ENCODE data around the gene ZNF121. TPM values are rescaled to one million over a fixed set of nuclear protein-coding genes. Genes with fewer than 3 reads are reported as not detected.
A peak's percentile ranks its signal among the peaks of the same experiment; 100 is the strongest.

ZNF121 gene
- polyA plus RNA-seq, 3 donors = 1.5 to 7.2 (median 3.8) TPM

DNA sequence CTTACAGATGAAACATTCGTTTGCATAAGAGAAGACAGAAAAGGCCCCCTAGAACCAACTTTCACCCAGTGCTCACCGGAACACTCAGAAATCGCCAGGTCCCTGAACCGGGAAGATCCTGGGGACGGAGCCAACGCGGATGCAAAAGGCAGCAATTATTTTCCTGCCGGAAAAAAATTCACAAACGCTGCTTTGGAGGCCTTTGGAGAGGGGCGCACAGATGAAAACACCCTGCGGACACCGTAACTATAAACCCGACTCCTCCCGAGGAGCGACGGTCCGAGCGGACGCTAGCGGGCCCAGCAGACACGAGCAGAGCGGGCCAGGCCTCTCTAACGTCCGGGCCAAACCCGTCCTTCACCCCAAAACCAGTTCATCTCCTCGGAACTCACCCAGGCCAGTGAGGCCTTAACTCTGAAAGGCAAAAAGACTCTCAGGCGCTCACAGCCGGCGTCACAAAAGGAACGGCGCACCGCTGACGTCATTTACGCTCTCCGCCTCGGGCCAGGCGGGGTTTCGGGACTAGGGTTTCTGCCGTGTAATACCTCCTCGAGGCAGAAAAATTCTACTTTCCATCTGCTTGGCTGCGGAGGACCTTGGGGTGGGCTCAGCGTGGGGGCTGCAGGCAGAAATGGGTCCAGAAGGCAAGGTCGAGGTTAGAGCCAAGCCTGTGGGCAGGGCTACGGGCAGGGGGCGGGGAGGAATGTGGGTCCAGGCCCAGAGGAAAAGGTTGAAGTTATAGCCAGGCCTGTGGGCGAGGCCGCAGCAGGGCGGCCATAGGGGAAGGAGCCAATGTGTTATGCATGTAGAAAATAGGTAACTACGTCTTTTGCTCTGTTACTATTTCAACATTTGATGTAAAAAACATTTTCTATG, 45.9 kb downstream of the ZNF121 start, which contains the start of gene ZNF426:
TSS of gene ZNF426 (minus strand) at position 463 of the 876 bp plus-strand sequence. CDS start 2,413 bp downstream, outside the sequence.
- H3K4me2 ChIP-seq (replicated peaks; ENCODE audit: extremely low read depth, low read length, poor library complexity, severe bottlenecking) = peak within 1 kb of the TSS; percentile 89
- H3K27ac ChIP-seq (ENCODE audit: low read depth in 1 of 2, low read length in 2 of 2) = peak within 1 kb of the TSS; percentile 69 to 89
- H3K9me3 ChIP-seq (replicated peaks in 1 of 2; ENCODE audit: control insufficient read depth in 1 of 2, insufficient read depth in 1 of 2, low read length in 2 of 2) = peaks cover 47 to 53% of the 10 kb centered on the region in 2 donors
- TF ChIP-seq, protein P1, sequence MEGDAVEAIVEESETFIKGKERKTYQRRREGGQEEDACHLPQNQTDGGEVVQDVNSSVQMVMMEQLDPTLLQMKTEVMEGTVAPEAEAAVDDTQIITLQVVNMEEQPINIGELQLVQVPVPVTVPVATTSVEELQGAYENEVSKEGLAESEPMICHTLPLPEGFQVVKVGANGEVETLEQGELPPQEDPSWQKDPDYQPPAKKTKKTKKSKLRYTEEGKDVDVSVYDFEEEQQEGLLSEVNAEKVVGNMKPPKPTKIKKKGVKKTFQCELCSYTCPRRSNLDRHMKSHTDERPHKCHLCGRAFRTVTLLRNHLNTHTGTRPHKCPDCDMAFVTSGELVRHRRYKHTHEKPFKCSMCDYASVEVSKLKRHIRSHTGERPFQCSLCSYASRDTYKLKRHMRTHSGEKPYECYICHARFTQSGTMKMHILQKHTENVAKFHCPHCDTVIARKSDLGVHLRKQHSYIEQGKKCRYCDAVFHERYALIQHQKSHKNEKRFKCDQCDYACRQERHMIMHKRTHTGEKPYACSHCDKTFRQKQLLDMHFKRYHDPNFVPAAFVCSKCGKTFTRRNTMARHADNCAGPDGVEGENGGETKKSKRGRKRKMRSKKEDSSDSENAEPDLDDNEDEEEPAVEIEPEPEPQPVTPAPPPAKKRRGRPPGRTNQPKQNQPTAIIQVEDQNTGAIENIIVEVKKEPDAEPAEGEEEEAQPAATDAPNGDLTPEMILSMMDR (IDR thresholded peaks at IDR 0.05) = no peak
- peaks cover 14% of the 10 kb centered on the region for H3K79me2 ChIP-seq (ENCODE audit: insufficient read depth, low read length)
- peaks cover 5 to 9% of the 10 kb centered on the region in 2 donors for H3K4me1 ChIP-seq (ENCODE audit: control insufficient read depth in 1 of 2, insufficient read depth in 2 of 2, low read length in 2 of 2)
- H3K27ac Mint-ChIP-seq = peak within 1 kb of the TSS; percentile 96 to 99 (median 97)
- no peaks in the 10 kb centered on the region for H4K20me1 ChIP-seq (ENCODE audit: insufficient read depth, low read length)
- peak within 1 kb of the TSS; percentile 97 to 99 for H3K4me3 Mint-ChIP-seq
- H2AFZ ChIP-seq (ENCODE audit: insufficient read depth, low read depth, low read length, poor library complexity, severe bottlenecking) = peak within 1 kb of the TSS; percentile 84
- peaks cover 9% of the 10 kb centered on the region for H3K4me1 Mint-ChIP-seq
- H3K36me3 ChIP-seq (replicated peaks in 1 of 2; ENCODE audit: control insufficient read depth in 1 of 2, insufficient read depth in 2 of 2, low read length in 2 of 2) = peaks cover 23 to 29% of the 10 kb centered on the region in 2 donors
- H3K9me3 Mint-ChIP-seq = peaks cover 38 to 68% (median 63%) of the 10 kb centered on the region in 7 donors
- peaks cover 0 to 3% (median 0%) of the 10 kb centered on the region in 3 donors for H3K27me3 Mint-ChIP-seq (ENCODE audit: low read depth in 3 of 3)
- peak within 1 kb of the TSS; percentile 55 to 88 (median 64) for H3K4me3 ChIP-seq (replicated peaks in 1 of 3; ENCODE audit: low read depth in 2 of 3, low read length in 3 of 3)
- DNase-seq = peak; percentile 67 to 84 (median 75)
- intact Hi-C loops (cut with micrococcal nuclease) = no loop called here
- no peaks in the 10 kb centered on the region for H3K27me3 ChIP-seq (ENCODE audit: control insufficient read depth in 2 of 2, insufficient read depth in 2 of 2, low read length in 2 of 2)
- H3K9ac ChIP-seq (ENCODE audit: insufficient read depth, low read length, poor library complexity, severe bottlenecking) = peak within 1 kb of the TSS; percentile 90
- WGBS (ENCODE audit: insufficient coverage) = 0% methylated on average over 42 of the region's 49 CpGs
- peaks cover 32 to 38% of the 10 kb centered on the region in 2 donors for H3K36me3 Mint-ChIP-seq

DNA sequence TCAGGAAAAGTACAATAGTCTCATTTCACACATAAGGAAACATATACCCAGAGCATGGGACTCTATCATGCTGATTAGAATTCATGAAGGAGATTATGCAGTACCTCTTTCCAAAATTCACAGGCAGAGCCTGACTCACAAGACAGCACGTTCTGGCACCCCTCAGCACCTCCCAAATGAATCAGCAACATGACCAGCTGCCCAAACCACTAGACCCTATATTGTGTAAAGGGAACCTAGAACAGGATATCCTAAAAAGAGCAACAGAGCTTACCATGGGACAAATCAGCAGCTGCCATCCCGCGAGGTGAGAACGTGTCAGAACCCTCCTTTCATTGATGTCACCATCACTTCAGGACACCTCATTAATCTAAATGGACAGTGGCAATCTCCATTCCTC, 48.4 kb downstream of the ZNF121 start:
- peaks cover 59 to 68% of the 10 kb centered on the region in 2 donors for H3K9me3 ChIP-seq (replicated peaks in 1 of 2; ENCODE audit: control insufficient read depth in 1 of 2, insufficient read depth in 1 of 2, low read length in 2 of 2)
- WGBS (ENCODE audit: insufficient coverage) = 80% methylated on average over 1 of the region's 4 CpGs
- intact Hi-C loops (cut with micrococcal nuclease) = no loop called here
- no peak overlapping the region for H3K9ac ChIP-seq (ENCODE audit: insufficient read depth, low read length, poor library complexity, severe bottlenecking)
- H3K4me2 ChIP-seq (replicated peaks; ENCODE audit: extremely low read depth, low read length, poor library complexity, severe bottlenecking) = no peak overlapping the region
- Mint-ChIP-seq H3K4me3 (no peak overlapping the region), H3K27ac (no peak overlapping the region), H3K9me3 (peaks cover 52 to 79% (median 76%) of the 10 kb centered on the region in 7 donors), H3K36me3 (peaks cover 57 to 61% of the 10 kb centered on the region in 2 donors), H3K27me3 (ENCODE audit: low read depth in 3 of 3) (peaks cover 0 to 3% (median 0%) of the 10 kb centered on the region in 3 donors), H3K4me1 (peaks cover 9% of the 10 kb centered on the region)
- no peak overlapping the region for H3K4me3 ChIP-seq (replicated peaks in 1 of 3; ENCODE audit: low read depth in 2 of 3, low read length in 3 of 3)
- peaks cover 14% of the 10 kb centered on the region for H3K79me2 ChIP-seq (ENCODE audit: insufficient read depth, low read length)
- no peak overlapping the region for H2AFZ ChIP-seq (ENCODE audit: insufficient read depth, low read depth, low read length, poor library complexity, severe bottlenecking)
- H3K27me3 ChIP-seq (ENCODE audit: control insufficient read depth in 2 of 2, insufficient read depth in 2 of 2, low read length in 2 of 2) = no peaks in the 10 kb centered on the region
- H3K36me3 ChIP-seq (replicated peaks in 1 of 2; ENCODE audit: control insufficient read depth in 1 of 2, insufficient read depth in 2 of 2, low read length in 2 of 2) = peaks cover 47 to 54% of the 10 kb centered on the region in 2 donors
- no peaks in the 10 kb centered on the region for H4K20me1 ChIP-seq (ENCODE audit: insufficient read depth, low read length)
- peaks cover 5 to 9% of the 10 kb centered on the region in 2 donors for H3K4me1 ChIP-seq (ENCODE audit: control insufficient read depth in 1 of 2, insufficient read depth in 2 of 2, low read length in 2 of 2)
- no peak for DNase-seq
- H3K27ac ChIP-seq (ENCODE audit: low read depth in 1 of 2, low read length in 2 of 2) = no peak overlapping the region
- TF ChIP-seq, protein P1 (IDR thresholded peaks at IDR 0.05) = no peak

Data from CD14-positive monocyte (primary cell).